OCI-LY7 (cell line): ENCODE measurements around the gene C6orf15.

Experiments
- CTCF ChIP-seq: fragments of 200-600 bp; sonication (generic); conservative IDR thresholded peaks from 2 replicates; pipeline ENCODE4 v1.5.1; 2014; ENCODE audit warnings: mild to moderate bottlenecking, antibody characterized with exemption, low read length, moderate library complexity, mixed read lengths
- EZH2phosphoT487 ChIP-seq: fragments of 200-600 bp; sonication (generic); IDR thresholded peaks from 2 replicates; pipeline ENCODE4 v1.6.1; 2018; ENCODE audit warnings: low read depth, borderline replicate concordance, mild to moderate bottlenecking, mixed run types, antibody characterized with exemption, low read length, moderate library complexity, mixed read lengths

- TF ChIP-seq CTCF (peak; percentile 88), EZH2phosphoT487 (no peak)
Observed at GRCh38 chr6:31068669-31069340, 43.6 kb downstream of the C6orf15 start.
